A204.1 (cell line): ENCODE results near the gene HBM.
"Not testable (repeated sequence)": the region's sequence is repeated elsewhere in the genome, so short reads cannot be mapped to it uniquely, and the experiment has no call there.

ENCODE experiments used
- FAIRE-seq: peaks from 2 replicates; lab custom pipeline; 2012; peaks lifted over from hg19 to GRCh38; lab: Jason Lieb, UNC

The HBM gene

DNA sequence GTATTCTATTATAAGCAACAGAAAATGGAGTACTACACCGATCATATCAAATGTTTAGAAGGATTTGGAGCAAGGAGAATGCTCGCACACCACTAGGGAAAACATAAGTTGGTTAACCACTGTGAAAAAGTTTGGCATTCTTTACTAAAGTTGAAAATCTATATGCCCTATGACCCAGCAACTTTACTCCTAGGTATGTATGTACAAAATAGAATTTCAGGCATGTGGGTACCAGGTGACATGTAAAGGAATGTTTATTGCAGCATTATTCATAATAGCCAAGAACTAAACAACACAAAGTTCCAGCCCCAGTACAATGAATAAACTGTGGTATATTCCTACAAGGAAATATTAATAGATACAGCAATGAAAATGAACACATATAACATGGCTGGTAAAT lies 19.1 kb upstream of the HBM start:
- no peak for FAIRE-seq

DNA sequence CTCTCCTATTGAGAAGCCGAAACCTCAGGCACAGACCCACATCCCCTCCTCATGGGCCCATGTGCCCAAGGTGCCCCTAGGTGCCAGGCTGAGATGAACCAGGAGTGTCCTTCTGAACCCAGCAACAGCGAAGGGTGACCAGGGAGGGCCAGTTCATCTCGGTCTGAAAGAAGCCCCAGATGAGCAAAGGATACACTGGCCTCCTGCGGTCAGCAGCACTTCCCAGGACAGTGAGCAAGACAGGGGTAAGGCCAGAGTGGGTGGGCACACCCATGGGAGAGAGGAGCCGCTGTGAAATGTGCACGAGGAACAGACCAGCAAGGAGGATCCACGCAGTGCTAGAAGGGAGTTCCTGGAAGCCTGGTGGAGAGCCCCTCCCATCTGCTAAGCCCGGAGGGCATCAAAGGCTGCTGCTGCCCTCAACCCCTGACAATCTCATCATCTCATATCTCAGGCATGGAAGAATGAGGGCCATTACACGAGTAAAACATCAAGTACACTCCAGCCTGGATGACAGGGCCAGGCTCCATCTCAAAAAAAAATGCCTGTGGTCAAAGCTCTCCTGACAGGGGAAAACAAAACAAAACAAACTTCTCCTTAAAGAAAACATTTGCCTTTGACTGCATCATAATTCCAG lies 16.6 kb upstream of the HBM start:
- no peak for FAIRE-seq

DNA sequence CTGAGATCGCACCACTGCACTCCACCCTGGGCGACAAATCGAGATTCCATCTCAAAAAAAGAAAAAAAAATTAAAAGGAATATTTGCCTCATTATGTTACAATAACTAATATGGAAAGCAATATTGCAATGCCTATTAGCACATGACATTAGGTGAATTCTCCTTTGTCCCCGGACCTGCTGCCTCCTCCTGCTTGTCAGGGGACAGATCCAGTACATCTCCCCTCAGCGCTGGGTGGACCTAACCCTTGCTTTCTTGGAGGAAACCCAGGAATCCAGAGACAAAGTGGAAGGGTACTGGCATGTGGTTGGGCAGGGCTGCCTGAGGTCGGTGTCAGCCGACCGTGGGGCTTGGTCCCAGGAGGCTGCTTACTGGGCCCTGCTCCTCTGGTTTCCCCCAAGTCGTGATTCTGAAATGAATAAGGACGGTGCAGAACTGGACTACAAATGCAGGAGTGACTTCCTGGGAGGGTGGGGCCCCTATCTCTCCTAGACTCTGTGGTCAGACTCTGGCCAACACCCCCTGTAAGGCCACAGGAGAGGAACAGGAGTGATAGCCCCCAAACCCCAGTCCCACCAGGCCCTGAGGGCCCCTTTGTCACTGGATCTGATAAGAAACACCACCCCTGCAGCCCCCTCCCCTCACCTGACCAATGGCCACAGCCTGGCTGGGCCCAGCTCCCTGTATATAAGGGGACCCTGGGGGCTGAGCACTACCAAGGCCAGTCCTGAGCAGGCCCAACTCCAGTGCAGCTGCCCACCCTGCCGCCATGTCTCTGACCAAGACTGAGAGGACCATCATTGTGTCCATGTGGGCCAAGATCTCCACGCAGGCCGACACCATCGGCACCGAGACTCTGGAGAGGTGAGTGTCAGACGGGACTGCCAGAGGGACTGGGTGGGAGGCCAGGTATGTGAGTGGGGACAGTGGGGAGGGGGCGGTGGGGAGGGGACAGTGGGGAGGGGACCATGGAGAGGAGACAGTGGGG lies 13.3 kb upstream of the HBM start, which contains the start of gene HBZ:
Gene HBZ (plus strand): TSS at position 504 of the 988 bp plus-strand sequence. CDS start 266 bp downstream, at position 770.
- FAIRE-seq, result no peak

DNA sequence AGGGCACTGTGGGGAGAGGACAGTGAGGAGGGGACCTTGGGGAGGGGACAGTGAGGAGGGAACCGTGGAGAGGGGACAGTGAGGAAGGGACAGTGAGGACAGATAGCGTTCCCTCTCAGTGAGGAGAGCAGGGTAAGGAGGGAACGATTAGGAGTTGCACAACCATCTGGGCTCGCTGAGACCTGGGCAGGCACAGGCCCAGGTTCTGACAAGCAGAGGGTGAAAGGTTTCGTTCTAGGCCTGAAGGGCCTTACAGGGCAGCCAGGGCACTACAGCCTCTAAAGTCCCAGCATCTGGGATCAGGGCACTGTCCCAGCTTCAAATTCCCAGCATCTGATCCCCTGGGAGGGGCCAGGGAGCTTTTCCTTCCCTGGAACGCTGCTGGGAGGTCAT lies 12.7 kb upstream of the HBM start:
- not testable (repeated sequence) for FAIRE-seq

DNA sequence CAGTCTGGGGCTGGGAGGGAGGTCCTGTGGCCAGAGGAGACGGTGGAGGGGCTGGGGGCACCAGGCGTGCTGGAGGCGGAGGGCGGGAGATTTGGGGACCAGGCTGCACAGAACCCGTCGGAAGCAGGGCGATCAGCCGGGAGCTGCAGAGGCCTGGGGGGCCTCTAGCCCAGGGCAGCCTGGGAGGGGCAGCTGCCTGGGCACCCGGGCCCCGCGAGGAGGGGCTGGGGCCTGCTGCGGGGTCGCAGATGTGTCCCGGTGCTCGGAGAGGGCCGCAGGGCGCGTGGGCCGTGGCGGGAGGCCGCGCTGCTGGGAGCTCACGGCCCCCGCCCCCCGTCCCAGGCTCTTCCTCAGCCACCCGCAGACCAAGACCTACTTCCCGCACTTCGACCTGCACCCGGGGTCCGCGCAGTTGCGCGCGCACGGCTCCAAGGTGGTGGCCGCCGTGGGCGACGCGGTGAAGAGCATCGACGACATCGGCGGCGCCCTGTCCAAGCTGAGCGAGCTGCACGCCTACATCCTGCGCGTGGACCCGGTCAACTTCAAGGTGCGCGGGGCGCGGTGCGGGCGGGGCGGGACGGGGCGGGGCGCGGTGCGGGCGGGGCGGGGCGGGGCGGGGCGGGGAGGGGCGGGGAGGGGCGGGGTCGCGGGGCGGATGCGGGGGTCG lies 12.1 kb upstream of the HBM start:
- not testable (repeated sequence) for FAIRE-seq

DNA sequence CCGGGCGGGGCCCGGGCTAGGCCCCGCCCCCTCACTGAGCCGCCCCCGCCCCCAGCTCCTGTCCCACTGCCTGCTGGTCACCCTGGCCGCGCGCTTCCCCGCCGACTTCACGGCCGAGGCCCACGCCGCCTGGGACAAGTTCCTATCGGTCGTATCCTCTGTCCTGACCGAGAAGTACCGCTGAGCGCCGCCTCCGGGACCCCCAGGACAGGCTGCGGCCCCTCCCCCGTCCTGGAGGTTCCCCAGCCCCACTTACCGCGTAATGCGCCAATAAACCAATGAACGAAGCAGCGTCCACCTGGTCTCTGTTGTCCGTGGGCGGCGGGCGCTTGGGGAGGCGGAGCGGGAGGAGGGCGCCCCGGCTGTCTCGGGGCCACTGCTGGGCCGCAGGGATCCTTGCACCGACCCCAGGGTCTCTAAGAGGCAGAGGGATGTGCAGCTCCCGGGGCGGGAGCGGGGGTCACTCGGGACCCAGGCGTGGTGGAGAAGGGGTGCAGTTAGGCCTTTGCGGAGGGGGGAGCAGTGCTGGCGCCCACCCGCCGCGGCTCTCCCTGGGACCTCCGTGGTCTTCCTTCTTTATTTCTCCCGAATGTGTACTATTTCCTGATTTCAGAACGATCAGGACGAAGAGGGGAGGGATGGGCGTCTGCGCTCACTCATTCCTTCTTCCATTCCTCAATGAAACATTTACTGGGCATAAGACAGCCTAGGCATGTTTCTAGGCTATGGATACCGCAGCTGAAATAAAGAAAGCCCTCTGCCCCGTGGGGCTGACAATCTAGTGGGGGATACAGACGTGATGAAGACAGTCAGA lies 11.4 kb upstream of the HBM start:
- no peak for FAIRE-seq

DNA sequence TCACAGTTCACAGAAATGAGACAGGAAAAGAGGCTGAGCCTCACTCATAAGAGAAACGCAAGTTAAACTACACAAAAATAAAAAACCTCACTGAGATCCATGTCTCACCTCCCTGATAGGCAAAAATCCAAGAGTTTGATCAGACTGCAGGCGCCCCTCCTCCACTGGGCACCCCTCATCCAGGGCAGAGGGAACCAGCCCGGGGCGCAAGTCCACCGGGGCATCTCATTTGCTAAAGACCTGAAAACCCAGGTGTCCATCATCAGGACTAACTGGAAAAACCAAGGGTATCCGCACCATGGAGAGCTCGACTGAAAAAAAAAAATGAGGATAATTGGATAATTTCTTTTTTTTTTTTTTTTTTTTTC lies 10.8 kb upstream of the HBM start:
- no peak for FAIRE-seq

DNA sequence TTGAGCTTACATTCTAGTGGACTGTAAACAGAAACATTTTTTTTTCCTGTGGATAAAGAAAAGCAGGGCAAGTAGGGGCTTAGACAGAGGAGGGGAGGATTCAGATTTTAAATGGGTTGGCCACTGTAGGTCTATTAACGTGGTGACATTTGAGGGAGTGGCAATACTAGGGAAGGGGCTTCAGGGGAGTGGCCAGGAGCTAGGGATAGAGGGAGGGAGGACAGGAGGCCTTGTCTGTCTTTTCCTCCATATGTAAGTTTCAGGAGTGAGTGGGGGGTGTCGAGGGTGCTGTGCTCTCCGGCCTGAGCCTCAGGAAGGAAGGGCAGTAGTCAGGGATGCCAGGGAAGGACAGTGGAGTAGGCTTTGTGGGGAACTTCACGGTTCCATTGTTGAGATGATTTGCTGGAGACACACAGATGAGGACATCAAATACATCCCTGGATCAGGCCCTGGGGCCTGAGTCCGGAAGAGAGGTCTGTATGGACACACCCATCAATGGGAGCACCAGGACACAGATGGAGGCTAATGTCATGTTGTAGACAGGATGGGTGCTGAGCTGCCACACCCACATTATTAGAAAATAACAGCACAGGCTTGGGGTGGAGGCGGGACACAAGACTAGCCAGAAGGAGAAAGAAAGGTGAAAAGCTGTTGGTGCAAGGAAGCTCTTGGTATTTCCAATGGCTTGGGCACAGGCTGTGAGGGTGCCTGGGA lies 6.5 kb upstream of the HBM start:
- FAIRE-seq, result no peak

DNA sequence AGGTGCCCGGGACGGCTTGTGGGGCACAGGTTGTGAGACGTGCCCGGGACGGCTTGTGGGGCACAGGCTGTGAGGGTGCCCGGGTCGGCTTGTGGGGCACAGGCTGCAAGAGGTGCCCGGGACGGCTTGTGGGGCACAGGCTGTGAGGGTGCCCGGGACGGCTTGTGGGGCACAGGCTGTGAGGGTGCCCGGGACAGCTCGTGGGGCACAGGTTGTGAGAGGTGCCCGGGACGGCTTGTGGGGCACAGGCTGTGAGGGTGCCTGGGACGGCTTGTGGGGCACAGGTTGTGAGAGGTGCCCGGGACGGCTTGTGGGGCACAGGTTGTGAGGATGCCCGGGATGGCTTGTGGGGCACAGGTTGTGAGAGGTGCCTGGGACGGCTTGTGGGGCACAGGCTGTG lies 5.5 kb upstream of the HBM start:
- FAIRE-seq, result not testable (repeated sequence)

DNA sequence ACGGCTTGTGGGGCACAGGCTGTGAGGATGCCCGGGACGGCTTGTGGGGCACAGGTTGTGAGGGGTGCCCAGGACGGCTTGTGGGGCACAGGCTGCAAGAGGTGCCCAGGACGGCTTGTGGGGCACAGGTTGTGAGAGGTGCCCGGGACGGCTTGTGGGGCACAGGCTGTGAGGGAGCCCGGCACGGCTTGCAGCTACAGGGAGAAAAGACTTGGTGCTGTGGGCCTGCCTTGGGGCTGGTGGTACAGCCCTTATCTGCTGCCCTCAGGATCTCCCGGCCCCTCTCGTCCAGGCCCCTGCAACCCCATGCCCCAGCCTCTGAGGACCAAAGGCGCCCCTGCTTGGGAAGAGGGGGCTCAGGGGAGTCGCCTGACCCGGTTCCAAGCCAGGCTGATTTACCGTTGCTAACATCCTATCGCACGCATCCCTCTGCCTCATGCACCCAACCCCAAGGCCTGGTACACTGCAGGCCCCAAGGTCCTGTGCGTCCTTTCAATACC lies 5.0 kb upstream of the HBM start:
- FAIRE-seq, result no peak

DNA sequence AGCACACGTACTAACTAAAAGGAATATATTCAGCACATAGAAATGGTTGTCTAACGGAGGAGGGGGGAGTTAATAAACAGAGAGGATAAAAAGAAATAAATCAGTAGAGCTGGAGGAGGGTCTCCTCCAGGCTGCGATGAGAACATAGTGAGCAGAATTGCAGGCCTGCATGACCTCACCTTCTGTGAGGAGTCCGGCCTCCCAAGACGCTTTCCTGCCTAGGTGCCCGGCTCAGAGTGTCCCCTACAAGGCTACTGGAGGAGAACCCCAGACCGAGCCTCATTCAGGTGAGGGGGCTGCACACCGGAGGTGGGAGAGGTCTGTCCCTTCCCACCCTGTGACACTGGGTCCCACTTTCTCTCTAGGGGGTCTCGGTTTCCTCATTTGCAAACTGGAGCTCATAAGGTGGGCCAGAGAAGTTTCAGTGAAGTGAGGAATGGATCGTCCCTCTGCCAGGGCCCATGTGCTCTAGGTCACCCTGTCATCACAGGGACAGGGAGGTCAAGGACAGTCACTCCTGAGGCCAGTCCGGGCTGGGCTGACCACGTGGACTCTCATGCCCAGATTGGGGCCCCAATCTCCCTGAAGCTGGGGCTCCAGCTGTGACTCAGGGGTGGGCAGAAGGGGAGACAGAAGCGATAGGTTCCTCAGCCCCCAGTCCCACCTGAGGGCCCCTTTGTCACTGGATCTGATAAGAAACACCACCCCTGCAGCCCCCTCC lies 3.3 kb upstream of the HBM start:
- FAIRE-seq, result no peak

DNA sequence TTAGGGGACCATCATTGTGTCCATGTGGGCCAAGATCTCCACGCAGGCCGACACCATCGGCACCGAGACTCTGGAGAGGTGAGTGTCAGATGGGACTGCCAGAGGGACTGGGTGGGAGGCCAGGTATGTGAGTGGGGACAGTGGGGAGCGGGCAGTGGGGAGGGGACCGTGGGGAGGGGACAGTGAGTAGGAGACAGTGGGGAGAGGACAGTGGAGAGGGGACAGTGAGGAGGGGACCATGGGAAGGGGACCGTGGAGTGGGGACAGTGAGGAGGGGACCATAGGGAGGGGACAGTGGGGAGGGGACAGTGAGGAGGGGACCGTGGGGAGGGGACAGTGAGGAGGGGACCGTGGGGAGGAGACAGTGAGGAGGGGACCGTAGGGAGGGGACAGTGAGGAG lies 2.6 kb upstream of the HBM start:
- FAIRE-seq, result not testable (repeated sequence)

DNA sequence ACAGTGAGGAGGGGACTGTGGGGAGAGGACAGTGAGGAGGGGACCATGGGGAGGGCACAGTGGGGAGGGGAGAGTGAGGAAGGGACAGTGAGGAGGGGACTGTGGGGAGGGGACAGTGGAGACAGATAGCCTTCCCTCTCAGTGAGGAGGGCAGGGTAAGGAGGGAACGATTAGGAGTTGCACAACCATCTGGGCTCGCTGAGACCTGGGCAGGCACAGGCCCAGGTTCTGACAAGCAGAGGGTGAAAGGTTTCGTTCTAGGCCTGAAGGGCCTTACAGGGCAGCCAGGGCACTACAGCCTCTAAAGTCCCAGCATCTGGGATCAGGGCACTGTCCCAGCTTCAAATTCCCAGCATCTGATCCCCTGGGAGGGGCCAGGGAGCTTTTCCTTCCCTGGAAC lies 2.1 kb upstream of the HBM start:
- not testable (repeated sequence) for FAIRE-seq

DNA sequence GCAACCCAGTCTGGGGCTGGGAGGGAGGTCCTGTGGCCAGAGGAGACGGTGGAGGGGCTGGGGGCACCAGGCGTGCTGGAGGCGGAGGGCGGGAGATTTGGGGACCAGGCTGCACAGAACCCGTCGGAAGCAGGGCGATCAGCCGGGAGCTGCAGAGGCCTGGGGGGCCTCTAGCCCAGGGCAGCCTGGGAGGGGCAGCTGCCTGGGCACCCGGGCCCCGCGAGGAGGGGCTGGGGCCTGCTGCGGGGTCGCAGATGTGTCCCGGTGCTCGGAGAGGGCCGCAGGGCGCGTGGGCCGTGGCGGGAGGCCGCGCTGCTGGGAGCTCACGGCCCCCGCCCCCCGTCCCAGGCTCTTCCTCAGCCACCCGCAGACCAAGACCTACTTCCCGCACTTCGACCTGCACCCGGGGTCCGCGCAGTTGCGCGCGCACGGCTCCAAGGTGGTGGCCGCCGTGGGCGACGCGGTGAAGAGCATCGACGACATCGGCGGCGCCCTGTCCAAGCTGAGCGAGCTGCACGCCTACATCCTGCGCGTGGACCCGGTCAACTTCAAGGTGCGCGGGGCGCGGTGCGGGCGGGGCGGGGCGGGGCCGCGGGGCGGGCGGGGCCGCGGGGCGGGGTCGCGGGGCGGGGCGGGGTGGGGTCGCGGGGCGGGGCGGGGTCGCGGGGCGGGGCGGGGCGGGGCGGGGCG lies 1.5 kb upstream of the HBM start:
- FAIRE-seq, result not testable (repeated sequence)

DNA sequence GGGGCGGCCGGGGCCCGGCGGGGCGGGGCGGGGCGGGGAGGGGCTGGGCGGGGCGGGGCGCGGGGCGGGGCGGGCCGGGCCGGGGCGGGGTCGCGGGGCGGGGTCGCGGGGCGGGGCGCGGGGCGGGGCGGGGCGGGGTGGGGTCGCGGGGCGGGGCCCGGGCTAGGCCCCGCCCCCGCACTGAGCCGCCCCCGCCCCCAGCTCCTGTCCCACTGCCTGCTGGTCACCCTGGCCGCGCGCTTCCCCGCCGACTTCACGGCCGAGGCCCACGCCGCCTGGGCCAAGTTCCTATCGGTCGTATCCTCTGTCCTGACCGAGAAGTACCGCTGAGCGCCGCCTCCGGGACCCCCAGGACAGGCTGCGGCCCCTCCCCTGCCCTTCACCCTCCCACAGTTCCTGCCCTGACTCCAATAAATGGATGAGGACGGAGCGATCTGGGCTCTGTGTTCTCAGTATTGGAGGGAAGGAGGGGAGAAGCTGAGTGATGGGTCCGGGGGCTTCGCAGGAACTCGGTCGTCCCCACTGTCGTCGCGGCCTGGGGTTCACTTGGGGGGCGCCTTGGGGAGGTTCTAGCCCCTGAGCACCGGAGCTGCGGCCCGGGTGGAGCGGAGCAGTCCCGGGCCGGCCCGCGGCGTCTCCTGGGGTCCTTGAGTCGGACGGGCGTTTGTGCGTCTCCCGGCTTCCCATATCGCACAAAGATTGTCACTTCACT lies 795 bp upstream of the HBM start:
- no peak for FAIRE-seq

DNA sequence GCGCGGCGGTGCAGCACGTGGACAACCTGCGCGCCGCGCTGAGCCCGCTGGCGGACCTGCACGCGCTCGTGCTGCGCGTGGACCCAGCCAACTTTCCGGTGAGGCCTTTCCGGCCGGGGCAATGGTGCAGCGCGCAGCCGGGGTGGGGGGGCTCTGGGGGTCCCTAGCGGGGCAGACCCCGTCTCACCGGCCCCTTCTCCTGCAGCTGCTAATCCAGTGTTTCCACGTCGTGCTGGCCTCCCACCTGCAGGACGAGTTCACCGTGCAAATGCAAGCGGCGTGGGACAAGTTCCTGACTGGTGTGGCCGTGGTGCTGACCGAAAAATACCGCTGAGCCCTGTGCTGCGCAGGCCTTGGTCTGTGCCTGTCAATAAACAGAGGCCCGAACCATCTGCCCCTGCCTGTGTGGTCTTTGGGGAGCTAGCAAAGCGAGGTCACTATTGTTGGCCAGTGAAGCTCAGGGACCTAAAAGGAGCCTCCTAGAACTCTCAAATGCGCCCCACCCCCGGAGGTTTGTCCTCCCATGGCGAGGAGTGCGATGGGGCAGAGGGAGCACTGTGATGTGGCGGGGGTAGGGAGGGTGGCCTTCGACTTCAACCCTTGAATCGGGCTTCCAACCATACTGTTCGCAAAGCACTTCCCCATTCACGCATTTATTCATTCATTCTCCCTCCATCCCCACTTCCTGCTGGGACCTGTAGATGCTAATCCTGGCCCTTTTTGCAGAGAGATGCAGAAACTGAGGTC lies 770 bp downstream of the HBM start:
- FAIRE-seq, result no peak

DNA sequence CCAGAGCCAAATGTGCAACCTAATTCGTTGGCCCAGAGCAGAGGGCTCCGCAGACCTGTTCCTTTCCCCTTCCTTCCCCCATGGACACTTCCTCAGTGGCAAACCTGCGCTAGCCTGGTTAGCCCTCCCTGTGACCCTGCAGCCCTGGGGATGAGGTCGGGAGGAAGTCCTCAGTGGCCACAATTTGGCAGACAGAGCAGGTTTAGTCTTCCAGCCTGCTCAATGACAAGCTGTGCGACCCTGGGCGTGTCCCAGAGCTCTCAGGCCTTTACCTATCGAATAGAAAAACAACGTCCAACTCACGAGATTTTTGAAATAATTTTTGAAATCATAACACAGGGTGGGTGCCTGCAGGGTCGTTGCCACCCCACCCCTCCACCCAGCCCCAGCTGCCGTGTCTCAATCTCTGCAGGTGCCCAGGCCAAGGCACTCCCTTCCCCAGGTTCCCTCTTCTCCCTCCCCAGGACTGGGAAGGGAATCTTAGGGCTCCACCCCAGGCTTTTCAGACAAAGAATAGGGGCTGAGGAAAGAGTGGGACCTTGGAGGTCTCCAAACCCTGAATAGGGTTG lies 1.4 kb downstream of the HBM start:
- FAIRE-seq, result no peak

DNA sequence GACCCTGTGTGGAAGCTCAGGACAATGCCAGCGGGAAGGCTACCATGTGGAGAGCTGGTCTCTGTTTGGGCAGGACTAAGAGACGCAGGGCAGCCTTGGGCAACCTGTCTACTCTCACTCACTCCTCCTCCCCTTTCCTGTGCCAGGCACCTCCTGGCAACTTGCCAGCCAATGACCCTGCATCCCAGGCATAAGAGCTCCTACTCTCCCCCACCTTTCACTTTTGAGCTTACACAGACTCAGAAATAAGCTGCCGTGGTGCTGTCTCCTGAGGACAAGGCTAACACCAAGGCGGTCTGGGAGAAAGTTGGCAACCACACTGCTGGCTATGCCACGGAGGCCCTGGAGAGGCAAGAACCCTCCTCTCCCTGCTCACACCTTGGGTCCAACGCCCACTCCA lies 2.6 kb downstream of the HBM start:
- no peak for FAIRE-seq
